ENCODE results near the gene ZNF416. TPM values are rescaled to one million over a fixed set of nuclear protein-coding genes. Genes with fewer than 3 reads are reported as not detected.
A peak's percentile ranks its signal among the peaks of the same experiment; 100 is the strongest.

The ZNF416 gene
- total RNA-seq (10 to 100 TPM in 3 of 5 donors, 1 to 10 TPM in 2; 5.6 to 11.1 (median 10.0) TPM), total RNA-seq (6.1 to 25.1 (median 18.2) reads per million in 29 experiments)
- 6.2 TPM for total RNA-seq (2013)

DNA sequence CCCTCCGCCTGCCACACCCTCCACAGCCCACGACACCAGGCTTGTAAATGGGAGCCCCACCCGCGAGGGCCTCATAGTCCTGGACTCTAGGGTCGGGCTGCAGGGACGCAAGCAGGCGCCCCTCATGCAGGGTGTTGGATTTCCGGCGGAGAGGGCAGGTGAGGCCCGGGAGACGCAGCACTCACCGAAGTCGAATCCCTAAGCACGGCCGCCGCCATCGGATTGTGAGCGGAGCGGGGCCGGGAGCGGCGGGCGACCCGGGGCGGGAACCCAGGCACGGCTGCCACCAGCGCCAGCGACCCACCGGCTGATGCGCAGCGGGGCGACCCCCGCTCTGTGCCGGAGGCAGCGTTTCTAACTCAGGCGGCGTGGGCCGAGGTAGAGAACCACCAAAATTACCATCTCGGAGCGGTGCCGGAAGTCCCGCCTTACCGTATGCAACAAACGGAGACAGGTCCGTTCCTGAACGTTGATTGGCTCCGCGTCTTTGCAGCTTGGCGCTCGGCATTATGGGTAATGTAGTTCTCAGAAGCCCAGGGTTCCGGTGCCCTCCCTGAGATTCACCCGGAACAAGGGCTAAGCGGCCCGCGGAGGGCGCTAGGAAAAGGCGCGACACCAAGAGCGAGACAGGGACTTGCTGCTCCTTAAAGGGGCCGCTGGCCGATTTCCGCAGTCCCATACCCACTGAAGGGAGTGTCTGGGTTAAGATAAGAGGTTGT lies at the start of gene ZNF416:
ZNF416 (minus strand) TSS at position 425 of the 719 bp plus-strand sequence; CDS start at position 218, 207 bp downstream.
- under 1% methylated on average over 52 of the region's 62 CpGs for WGBS (ENCODE audit: insufficient coverage)
- peaks cover 0 to 7% of the 10 kb centered on the region in 2 experiments for H3K27me3 ChIP-seq (replicated peaks in 1 of 2; ENCODE audit: control insufficient read depth in 2 of 2, extremely low read depth in 1 of 2, insufficient read depth in 2 of 2, low read length in 1 of 2)
- peak within 1 kb of the TSS; percentile 52 for H3K27ac ChIP-seq (ENCODE audit: low read length)
- Mint-ChIP-seq H3K27me3 (no peaks in the 10 kb centered on the region), H3K36me3 (peaks cover 46% of the 10 kb centered on the region), H3K27ac (peak within 1 kb of the TSS; percentile 92), H3K4me3 (peak within 1 kb of the TSS; percentile 75 to 84 (median 78)), H3K4me1 (peaks cover 26 to 31% (median 26%) of the 10 kb centered on the region in 3 donors), H3K9me3 (peaks cover 35 to 52% (median 43%) of the 10 kb centered on the region in 3 donors)
- ATAC-seq (replicated peaks in 1 of 4) (peak; percentile 91 to 98 (median 96)), DNase-seq (peak; percentile 82 to 99 (median 96))
- H3K4me3 ChIP-seq (ENCODE audit: control insufficient read depth in 1 of 2, extremely low read depth in 1 of 2, low read length in 1 of 2): peak within 1 kb of the TSS; percentile 72 to 84
- ChIA-PET POLR2A (no interaction called here), CTCF (interaction anchor here in 1 of 2 donors (0.6 to 1.4 kb wide), 2 partner anchors 35 to 189 kb away, joined by 3 read pairs; partner anchors contain the start of genes ZNF134 and ZNF548)
- H3K4me1 ChIP-seq (ENCODE audit: control insufficient read depth in 1 of 2, extremely low read depth in 1 of 2, insufficient read depth in 2 of 2, low read length in 2 of 2): peaks cover 4 to 26% of the 10 kb centered on the region in 2 experiments
- H3K36me3 ChIP-seq (ENCODE audit: control insufficient read depth in 2 of 2, extremely low read depth in 1 of 2, insufficient read depth in 1 of 2, low read length in 1 of 2): peaks cover 18 to 33% of the 10 kb centered on the region in 2 donors
- no peaks in the 10 kb centered on the region for H3K9me3 ChIP-seq

DNA sequence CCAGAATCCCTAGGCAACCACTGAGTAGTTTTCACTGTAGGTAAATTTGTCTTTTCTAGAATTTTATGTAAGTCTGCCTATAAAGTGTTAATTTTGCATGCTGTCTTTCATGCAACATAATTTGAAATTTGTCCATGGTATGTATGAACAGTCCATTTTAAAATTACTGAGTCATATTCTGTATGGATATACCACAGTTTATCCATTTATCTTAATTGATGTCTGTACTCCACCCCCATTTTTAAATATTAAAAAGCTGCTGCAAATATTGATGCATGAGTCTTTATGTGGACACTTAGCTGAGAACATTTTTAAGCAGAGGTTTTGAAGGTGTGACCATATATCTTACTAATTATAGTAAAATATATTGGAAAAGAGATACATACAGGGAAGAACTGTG lies 44.4 kb upstream of the ZNF416 start:
- H3K27me3 Mint-ChIP-seq: no peaks in the 10 kb centered on the region
- DNase-seq (no peak), ATAC-seq (replicated peaks in 1 of 4) (no peak)
- H3K27me3 ChIP-seq (replicated peaks in 1 of 2; ENCODE audit: control insufficient read depth in 2 of 2, extremely low read depth in 1 of 2, insufficient read depth in 2 of 2, low read length in 1 of 2): no peaks in the 10 kb centered on the region
- peaks cover 62% of the 10 kb centered on the region for H3K36me3 Mint-ChIP-seq
- H3K4me3 Mint-ChIP-seq: no peak overlapping the region
- no peak overlapping the region for H3K4me3 ChIP-seq (ENCODE audit: control insufficient read depth in 1 of 2, extremely low read depth in 1 of 2, low read length in 1 of 2)
- no peaks in the 10 kb centered on the region for H3K4me1 Mint-ChIP-seq
- H3K36me3 ChIP-seq (ENCODE audit: control insufficient read depth in 2 of 2, extremely low read depth in 1 of 2, insufficient read depth in 1 of 2, low read length in 1 of 2): peaks cover 31 to 37% of the 10 kb centered on the region in 2 donors
- no peak overlapping the region for H3K27ac ChIP-seq (ENCODE audit: low read length)
- POLR2A ChIA-PET: no interaction called here
- CTCF ChIA-PET: no interaction called here
- peaks cover 30% of the 10 kb centered on the region for H3K9me3 ChIP-seq
- peaks cover 13 to 74% (median 57%) of the 10 kb centered on the region in 3 donors for H3K9me3 Mint-ChIP-seq
- no peaks in the 10 kb centered on the region for H3K4me1 ChIP-seq (ENCODE audit: control insufficient read depth in 1 of 2, extremely low read depth in 1 of 2, insufficient read depth in 2 of 2, low read length in 2 of 2)
- H3K27ac Mint-ChIP-seq: no peak overlapping the region

DNA sequence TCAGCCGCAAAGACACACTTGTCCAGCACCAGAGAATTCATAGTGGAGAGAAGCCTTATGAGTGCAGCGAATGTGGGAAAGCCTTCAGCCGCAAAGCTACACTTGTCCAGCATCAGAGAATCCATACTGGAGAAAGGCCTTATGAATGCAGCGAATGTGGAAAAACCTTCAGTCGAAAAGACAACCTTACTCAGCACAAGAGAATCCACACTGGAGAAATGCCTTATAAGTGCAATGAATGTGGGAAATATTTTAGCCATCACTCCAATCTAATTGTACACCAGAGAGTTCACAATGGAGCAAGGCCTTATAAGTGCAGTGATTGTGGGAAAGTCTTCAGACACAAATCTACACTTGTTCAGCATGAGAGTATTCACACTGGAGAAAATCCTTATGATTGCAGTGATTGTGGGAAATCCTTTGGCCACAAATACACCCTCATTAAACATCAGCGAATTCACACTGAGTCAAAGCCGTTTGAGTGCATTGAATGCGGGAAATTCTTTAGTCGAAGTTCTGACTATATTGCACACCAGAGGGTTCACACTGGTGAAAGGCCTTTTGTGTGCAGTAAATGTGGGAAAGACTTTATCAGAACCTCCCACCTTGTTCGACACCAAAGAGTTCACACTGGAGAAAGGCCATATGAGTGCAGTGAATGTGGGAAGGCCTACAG lies 42.1 kb upstream of the ZNF416 start:
- peak overlapping the region in 1 of 3 donors; percentile 35 for H3K4me3 Mint-ChIP-seq
- Histone ChIP-seq H3K4me1 (ENCODE audit: control insufficient read depth in 1 of 2, extremely low read depth in 1 of 2, insufficient read depth in 2 of 2, low read length in 2 of 2) (peaks cover 0 to 2% of the 10 kb centered on the region in 2 experiments), H3K27me3 (replicated peaks in 1 of 2; ENCODE audit: control insufficient read depth in 2 of 2, extremely low read depth in 1 of 2, insufficient read depth in 2 of 2, low read length in 1 of 2) (no peaks in the 10 kb centered on the region), H3K9me3 (peaks cover 33% of the 10 kb centered on the region), H3K27ac (ENCODE audit: low read length) (no peak overlapping the region), H3K4me3 (ENCODE audit: control insufficient read depth in 1 of 2, extremely low read depth in 1 of 2, low read length in 1 of 2) (peak overlapping the region in 1 of 2 donors; percentile 35), H3K36me3 (ENCODE audit: control insufficient read depth in 2 of 2, extremely low read depth in 1 of 2, insufficient read depth in 1 of 2, low read length in 1 of 2) (peaks cover 37 to 55% of the 10 kb centered on the region in 2 donors)
- no peak overlapping the region for H3K27ac Mint-ChIP-seq
- H3K36me3 Mint-ChIP-seq: peaks cover 83% of the 10 kb centered on the region
- CTCF ChIA-PET: no interaction called here
- POLR2A ChIA-PET: interaction anchor here in 1 of 2 donors (1.0 kb wide), 1 partner anchor 138 kb away, joined by 3 read pairs; no protein-coding TSS in a partner anchor
- H3K9me3 Mint-ChIP-seq: peaks cover 29 to 78% (median 65%) of the 10 kb centered on the region in 3 donors
- no peaks in the 10 kb centered on the region for H3K27me3 Mint-ChIP-seq
- no peak for DNase-seq
- no peak for ATAC-seq (replicated peaks in 1 of 4)
- 83% methylated on average over 1 of the region's 10 CpGs for WGBS (ENCODE audit: insufficient coverage)
- H3K4me1 Mint-ChIP-seq: peaks cover 12 to 14% (median 12%) of the 10 kb centered on the region in 3 donors

DNA sequence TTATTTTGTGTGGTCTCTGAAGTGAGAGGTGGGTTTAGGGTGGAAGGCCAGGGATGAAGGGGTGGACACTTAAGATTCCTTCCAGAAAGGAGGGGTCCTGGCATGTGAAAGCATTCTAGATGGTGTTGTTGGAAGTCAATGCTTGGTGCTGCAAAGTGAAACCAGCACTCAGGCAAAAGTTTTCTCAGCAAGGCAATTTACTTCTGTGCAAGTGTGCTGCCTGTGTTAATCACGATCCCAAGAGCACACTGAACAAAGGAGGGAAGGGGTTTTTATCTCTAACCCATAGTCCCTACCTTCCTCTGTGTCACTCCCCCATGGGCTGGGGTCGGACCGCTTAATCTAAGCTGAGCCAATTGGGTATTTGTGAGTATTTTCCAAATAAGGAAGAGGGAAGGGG lies 36.6 kb upstream of the ZNF416 start:
- peaks cover 49 to 66% (median 53%) of the 10 kb centered on the region in 3 donors for H3K9me3 Mint-ChIP-seq
- H3K9me3 ChIP-seq: peaks cover 16% of the 10 kb centered on the region
- H3K4me1 Mint-ChIP-seq: peaks cover 32 to 37% (median 33%) of the 10 kb centered on the region in 3 donors
- ATAC-seq (replicated peaks in 1 of 4) (no peak), DNase-seq (no peak)
- H3K36me3 Mint-ChIP-seq: peaks cover 59% of the 10 kb centered on the region
- peak overlapping the region in 1 of 2 donors; percentile 73 for H3K27ac Mint-ChIP-seq
- peaks cover 2 to 24% of the 10 kb centered on the region in 2 experiments for H3K4me1 ChIP-seq (ENCODE audit: control insufficient read depth in 1 of 2, extremely low read depth in 1 of 2, insufficient read depth in 2 of 2, low read length in 2 of 2)
- H3K4me3 ChIP-seq (ENCODE audit: control insufficient read depth in 1 of 2, extremely low read depth in 1 of 2, low read length in 1 of 2): peak overlapping the region in 1 of 2 donors; percentile 92
- WGBS (ENCODE audit: insufficient coverage): no CpG with 5 or more reads among the region's 3 CpGs
- ChIA-PET CTCF (no interaction called here), POLR2A (no interaction called here)
- peaks cover 27 to 47% of the 10 kb centered on the region in 2 donors for H3K36me3 ChIP-seq (ENCODE audit: control insufficient read depth in 2 of 2, extremely low read depth in 1 of 2, insufficient read depth in 1 of 2, low read length in 1 of 2)
- no peak overlapping the region for H3K27ac ChIP-seq (ENCODE audit: low read length)
- H3K27me3 ChIP-seq (replicated peaks in 1 of 2; ENCODE audit: control insufficient read depth in 2 of 2, extremely low read depth in 1 of 2, insufficient read depth in 2 of 2, low read length in 1 of 2): no peaks in the 10 kb centered on the region
- peak overlapping the region; percentile 87 to 91 (median 89) for H3K4me3 Mint-ChIP-seq
- no peaks in the 10 kb centered on the region for H3K27me3 Mint-ChIP-seq

DNA sequence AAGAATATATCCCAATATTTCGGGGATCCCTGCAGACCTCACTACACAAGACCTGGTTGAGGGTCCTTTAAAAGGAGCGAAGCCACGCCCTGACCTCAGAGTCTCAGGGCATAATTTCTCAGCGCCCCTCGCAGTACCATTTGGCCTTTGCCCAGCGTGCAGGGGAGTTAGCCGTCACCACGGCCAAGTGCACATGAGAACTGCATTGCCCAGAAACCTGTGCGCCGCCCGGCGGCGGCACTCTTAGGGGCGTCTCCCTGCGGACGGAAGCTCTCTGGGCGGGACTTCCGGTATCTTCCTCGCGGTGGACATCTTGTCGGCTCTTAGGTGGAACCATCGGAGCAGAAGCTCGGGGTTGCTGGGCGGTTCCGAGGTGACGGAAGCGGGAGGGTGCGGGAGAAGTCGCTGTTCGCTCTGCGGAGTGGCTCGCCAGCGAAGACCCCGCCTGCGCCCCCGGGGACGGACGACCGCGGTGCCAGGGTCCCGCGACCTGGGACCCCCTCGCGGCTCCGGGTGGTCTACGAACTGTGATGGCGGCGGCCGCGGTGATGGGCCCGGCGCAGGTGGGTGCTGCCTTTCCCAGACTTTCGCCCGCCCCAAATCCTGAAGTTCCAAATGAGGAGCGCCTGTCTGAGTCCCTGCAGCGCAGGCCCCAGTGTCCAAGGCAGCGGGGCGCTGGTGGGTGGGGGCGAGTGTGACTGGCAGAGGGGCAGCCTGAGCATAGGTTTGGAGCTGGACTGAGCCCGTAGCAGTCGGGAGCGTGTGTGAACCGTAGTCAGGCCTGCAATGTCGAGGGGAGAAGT lies 35.4 kb upstream of the ZNF416 start, which contains the start of gene ZNF134:
ZNF134 (plus strand) TSS at position 302 of the 803 bp plus-strand sequence. CDS start 5,227 bp downstream, outside the sequence.
- Mint-ChIP-seq H3K36me3 (peaks cover 50% of the 10 kb centered on the region), H3K27ac (peak within 1 kb of the TSS; percentile 73 to 82), H3K9me3 (peaks cover 43 to 54% (median 43%) of the 10 kb centered on the region in 3 donors), H3K4me1 (peaks cover 32 to 37% (median 33%) of the 10 kb centered on the region in 3 donors), H3K4me3 (peak within 1 kb of the TSS; percentile 87 to 91 (median 89)), H3K27me3 (no peaks in the 10 kb centered on the region)
- peaks cover 2 to 24% of the 10 kb centered on the region in 2 experiments for H3K4me1 ChIP-seq (ENCODE audit: control insufficient read depth in 1 of 2, extremely low read depth in 1 of 2, insufficient read depth in 2 of 2, low read length in 2 of 2)
- 2% methylated on average over 59 of the region's 64 CpGs for WGBS (ENCODE audit: insufficient coverage)
- H3K36me3 ChIP-seq (ENCODE audit: control insufficient read depth in 2 of 2, extremely low read depth in 1 of 2, insufficient read depth in 1 of 2, low read length in 1 of 2): peaks cover 15 to 35% of the 10 kb centered on the region in 2 donors
- peak within 1 kb of the TSS; percentile 28 for H3K27ac ChIP-seq (ENCODE audit: low read length)
- peak; percentile 99 to 100 (median 100) for ATAC-seq (replicated peaks in 1 of 4)
- no peaks in the 10 kb centered on the region for H3K27me3 ChIP-seq (replicated peaks in 1 of 2; ENCODE audit: control insufficient read depth in 2 of 2, extremely low read depth in 1 of 2, insufficient read depth in 2 of 2, low read length in 1 of 2)
- peak; percentile 77 to 93 (median 88) for DNase-seq
- peak within 1 kb of the TSS; percentile 85 to 92 for H3K4me3 ChIP-seq (ENCODE audit: control insufficient read depth in 1 of 2, extremely low read depth in 1 of 2, low read length in 1 of 2)
- ChIA-PET CTCF (interaction anchor here in 1 of 2 donors (0.6 to 1.0 kb wide), 5 partner anchors 19 to 306 kb away, joined by 3 to 5 read pairs (median 3); partner anchors contain the start of genes ZNF211, ZNF416, ZNF419 and ZNF551), POLR2A (no interaction called here)
- peaks cover 8% of the 10 kb centered on the region for H3K9me3 ChIP-seq

Measured in T-cell (primary cell).